ENCODE measurements around the gene CRACR2B. TPM values are rescaled to one million over a fixed set of nuclear protein-coding genes. Genes with fewer than 3 reads are reported as not detected.

Gene CRACR2B
- total and polyA plus RNA-seq, 11 donors, result 8.8 to 43.5 (median 17.7) TPM

DNA sequence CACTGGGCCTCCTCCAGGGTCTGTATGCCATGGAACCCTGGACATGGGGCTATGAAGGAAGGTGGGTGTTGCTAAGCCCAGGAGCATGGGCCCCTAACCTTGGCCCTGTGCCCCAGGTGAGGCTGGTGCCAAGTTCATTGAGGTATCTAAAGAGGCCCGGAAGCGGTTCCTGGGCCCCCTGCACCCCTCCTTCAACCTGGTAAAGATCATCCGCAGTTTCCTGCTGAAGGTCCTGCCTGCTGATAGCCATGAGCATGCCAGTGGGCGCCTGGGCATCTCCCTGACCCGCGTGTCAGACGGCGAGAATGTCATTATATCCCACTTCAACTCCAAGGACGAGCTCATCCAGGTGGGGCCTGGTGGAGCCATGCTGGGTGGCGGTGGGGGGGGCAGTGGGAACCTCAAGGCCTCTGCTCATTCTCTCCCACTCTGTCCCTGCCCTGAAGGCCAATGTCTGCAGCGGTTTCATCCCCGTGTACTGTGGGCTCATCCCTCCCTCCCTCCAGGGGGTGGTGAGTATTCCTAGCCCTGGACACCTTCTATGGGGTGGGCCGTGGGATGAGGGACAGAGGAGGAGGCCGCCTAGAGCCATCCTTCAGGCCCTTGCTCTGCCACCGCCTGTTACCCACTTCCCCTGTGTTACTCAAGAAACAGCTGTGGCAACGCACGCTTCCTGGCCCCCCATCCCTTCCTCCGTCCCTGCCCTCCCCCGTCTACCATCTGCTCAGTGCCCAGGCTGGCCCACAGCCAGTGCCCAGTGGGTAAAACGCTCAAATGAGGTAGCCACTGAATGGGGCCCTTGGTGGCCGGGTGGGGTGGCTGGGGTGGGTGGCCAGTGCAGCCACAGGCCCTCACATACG, 6.0 kb upstream of the CRACR2B start:
- no peak for TF ChIP-seq POLR2A (IDR thresholded peaks at IDR 0.05)
- TF ChIP-seq, protein P1, sequence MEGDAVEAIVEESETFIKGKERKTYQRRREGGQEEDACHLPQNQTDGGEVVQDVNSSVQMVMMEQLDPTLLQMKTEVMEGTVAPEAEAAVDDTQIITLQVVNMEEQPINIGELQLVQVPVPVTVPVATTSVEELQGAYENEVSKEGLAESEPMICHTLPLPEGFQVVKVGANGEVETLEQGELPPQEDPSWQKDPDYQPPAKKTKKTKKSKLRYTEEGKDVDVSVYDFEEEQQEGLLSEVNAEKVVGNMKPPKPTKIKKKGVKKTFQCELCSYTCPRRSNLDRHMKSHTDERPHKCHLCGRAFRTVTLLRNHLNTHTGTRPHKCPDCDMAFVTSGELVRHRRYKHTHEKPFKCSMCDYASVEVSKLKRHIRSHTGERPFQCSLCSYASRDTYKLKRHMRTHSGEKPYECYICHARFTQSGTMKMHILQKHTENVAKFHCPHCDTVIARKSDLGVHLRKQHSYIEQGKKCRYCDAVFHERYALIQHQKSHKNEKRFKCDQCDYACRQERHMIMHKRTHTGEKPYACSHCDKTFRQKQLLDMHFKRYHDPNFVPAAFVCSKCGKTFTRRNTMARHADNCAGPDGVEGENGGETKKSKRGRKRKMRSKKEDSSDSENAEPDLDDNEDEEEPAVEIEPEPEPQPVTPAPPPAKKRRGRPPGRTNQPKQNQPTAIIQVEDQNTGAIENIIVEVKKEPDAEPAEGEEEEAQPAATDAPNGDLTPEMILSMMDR (IDR thresholded peaks at IDR 0.05), result no peak
- Histone ChIP-seq H3K27ac (peak overlapping the region in 11 of 12 donors; percentile 91 to 100 (median 97)), H3K27me3 (peaks cover 0 to 1% (median 0%) of the 10 kb centered on the region in 9 donors), H3K36me3 (peaks cover 0 to 43% (median 30%) of the 10 kb centered on the region in 9 donors), H3K9me3 (no peaks in the 10 kb centered on the region), H3K4me3 (peak overlapping the region in 8 of 12 donors; percentile 74 to 99 (median 94)), H3K4me1 (peaks cover 10 to 53% (median 36%) of the 10 kb centered on the region in 12 donors)
- DNase-seq, result peak in 2 of 5 donors; percentile 74 to 78
- intact Hi-C loops (cut with DNase I), result no loop called here
- ATAC-seq, result peak in 1 of 4 donors; percentile 0
- 63 to 68% (median 68%) methylated on average over 18 to 22 of the region's 22 CpGs for WGBS, 4 donors

DNA sequence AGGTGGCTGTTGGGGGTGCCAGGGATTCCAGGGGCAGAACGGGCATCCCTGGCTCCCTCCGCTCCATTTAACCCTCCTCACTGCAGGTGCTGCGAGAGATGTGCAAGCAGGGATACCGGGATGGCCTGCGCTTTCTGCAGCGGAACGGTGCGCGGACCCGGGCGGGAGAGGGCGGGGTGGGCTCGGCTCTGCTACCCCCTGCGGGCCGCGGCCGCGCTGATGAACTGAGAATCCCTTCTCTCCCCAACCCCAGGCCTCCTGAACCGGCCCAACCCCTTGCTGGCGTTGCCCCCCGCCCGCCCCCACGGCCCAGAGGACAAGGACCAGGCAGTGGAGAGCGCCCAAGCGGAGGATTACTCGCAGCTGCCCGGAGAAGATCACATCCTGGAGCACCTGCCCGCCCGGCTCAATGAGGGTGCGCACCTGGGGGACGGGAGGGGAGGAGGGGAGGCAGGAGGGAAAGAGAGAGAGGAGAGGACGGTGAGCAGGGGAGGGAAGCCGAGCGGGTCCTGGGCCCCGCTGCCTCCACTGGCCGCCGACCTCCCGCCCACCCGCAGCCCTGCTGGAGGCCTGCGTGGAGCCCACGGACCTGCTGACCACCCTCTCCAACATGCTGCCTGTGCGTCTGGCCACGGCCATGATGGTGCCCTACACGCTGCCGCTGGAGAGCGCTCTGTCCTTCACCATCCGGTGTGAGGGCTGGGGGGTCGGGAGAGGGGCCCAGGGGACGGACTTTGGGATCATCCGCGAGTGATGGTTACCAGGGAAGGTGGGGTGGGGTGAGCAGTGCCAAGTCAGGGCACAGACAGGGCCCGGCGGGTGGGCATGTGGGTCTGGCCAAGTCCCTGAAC, 4.1 kb upstream of the CRACR2B start:
- ATAC-seq (no peak), DNase-seq (no peak)
- 89 to 91% (median 90%) methylated on average over 43 to 53 of the region's 53 CpGs for WGBS, 4 donors
- Histone ChIP-seq H3K27ac (peak overlapping the region in 1 of 12 donors; percentile 91), H3K4me1 (peaks cover 10 to 69% (median 51%) of the 10 kb centered on the region in 12 donors), H3K4me3 (no peak overlapping the region), H3K9me3 (no peaks in the 10 kb centered on the region), H3K36me3 (peaks cover 0 to 43% (median 30%) of the 10 kb centered on the region in 9 donors), H3K27me3 (peaks cover 0 to 8% (median 0%) of the 10 kb centered on the region in 9 donors)
- TF ChIP-seq POLR2A (IDR thresholded peaks at IDR 0.05), result no peak
- TF ChIP-seq, protein P1 (IDR thresholded peaks at IDR 0.05), result no peak
- intact Hi-C loops (cut with DNase I), result no loop called here

DNA sequence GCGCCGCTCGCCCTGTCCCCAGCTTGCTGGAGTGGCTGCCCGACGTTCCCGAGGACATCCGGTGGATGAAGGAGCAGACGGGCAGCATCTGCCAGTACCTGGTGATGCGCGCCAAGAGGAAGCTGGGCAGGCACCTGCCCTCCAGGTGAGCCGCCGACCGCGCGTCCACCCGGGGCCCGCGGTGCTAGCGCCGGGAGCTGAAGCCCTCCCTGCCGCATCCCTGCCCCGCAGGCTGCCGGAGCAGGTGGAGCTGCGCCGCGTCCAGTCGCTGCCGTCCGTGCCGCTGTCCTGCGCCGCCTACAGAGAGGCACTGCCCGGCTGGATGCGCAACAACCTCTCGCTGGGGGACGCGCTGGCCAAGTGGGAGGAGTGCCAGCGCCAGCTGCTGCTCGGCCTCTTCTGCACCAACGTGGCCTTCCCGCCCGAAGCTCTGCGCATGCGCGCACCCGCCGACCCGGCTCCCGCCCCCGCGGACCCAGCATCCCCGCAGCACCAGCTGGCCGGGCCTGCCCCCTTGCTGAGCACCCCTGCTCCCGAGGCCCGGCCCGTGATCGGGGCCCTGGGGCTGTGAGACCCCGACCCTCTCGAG, 3.3 kb upstream of the CRACR2B start:
- DNase-seq (no peak), ATAC-seq (no peak)
- Histone ChIP-seq H3K36me3 (peaks cover 0 to 43% (median 30%) of the 10 kb centered on the region in 9 donors), H3K9me3 (no peaks in the 10 kb centered on the region), H3K4me3 (no peak overlapping the region), H3K4me1 (peaks cover 10 to 70% (median 54%) of the 10 kb centered on the region in 12 donors), H3K27ac (no peak overlapping the region), H3K27me3 (peaks cover 0 to 9% (median 0%) of the 10 kb centered on the region in 9 donors)
- 79 to 85% (median 83%) methylated on average over 46 to 59 of the region's 59 CpGs for WGBS, 4 donors
- TF ChIP-seq, protein P1 (IDR thresholded peaks at IDR 0.05), result no peak
- no peak for TF ChIP-seq POLR2A (IDR thresholded peaks at IDR 0.05)
- intact Hi-C loops (cut with DNase I), result no loop called here

Measured in heart left ventricle (tissue), 16 donors.